Activated B cell treated with CpG ODN at 0.5 μM for 24 hours (primary cell): ENCODE data around the gene SARDH. TPM values are rescaled to one million over a fixed set of nuclear protein-coding genes. Genes with fewer than 3 reads are reported as not detected.

Experiments used
- ATAC-seq: fragments of 200-7000 bp; cut with Tn5 transposase; one replicate; pipeline ENCODE4 v1.10.0; 2021; ENCODE audit warnings: low read depth, mild to moderate bottlenecking, moderate library complexity
- CTCF ChIA-PET: fragments of 350-600 bp; sonication (Branson Sonifier 250); formaldehyde crosslinking; loops from one replicate; lab custom pipeline; 2021; ENCODE audit warnings: antibody characterized with exemption; lab: Charles Lee
- POLR2A ChIA-PET: fragments of 350-600 bp; sonication (Branson Sonifier 250); formaldehyde crosslinking; loops from one replicate; lab custom pipeline; 2021; ENCODE audit warnings: antibody characterized with exemption; lab: Charles Lee
- DNase-seq: peaks from one replicate; pipeline ENCODE4 v3.0.0; 2022
- H3K27ac Mint-ChIP-seq: one replicate; pipeline ENCODE4 v1.8.0; 2020; ENCODE audit warnings: mixed read lengths
- H3K27me3 Mint-ChIP-seq: one replicate; pipeline ENCODE4 v1.8.0; 2021; ENCODE audit warnings: mixed read lengths
- H3K36me3 Mint-ChIP-seq: one replicate; pipeline ENCODE4 v1.8.0; 2021; ENCODE audit warnings: low read depth, mixed read lengths
- H3K4me1 Mint-ChIP-seq: one replicate; pipeline ENCODE4 v1.8.0; 2021; ENCODE audit warnings: mixed read lengths
- H3K4me3 Mint-ChIP-seq: one replicate; pipeline ENCODE4 v1.8.0; 2020; ENCODE audit warnings: mild to moderate bottlenecking, mixed read lengths
- H3K9me3 Mint-ChIP-seq: one replicate; pipeline ENCODE4 v1.8.0; 2020; ENCODE audit warnings: mixed read lengths
- intact Hi-C: fragments of 100-400 bp; cut with micrococcal nuclease; formaldehyde crosslinking; loops from one replicate; pipeline ENCODE4 v1.15.1; 2024
- total RNA-seq: library from RNA; stranded (reverse); gene quantifications from 2 replicates; pipeline ENCODE4 v1.2.3, GENCODE V29; 2022
- TF ChIP-seq, protein P1 (sequence below): fragments of 200-600 bp; IDR thresholded peaks from one replicate; pipeline ENCODE4 v1.8.0; 2022; ENCODE audit warnings: antibody characterized with exemption, mild to moderate bottlenecking

The SARDH gene
- total RNA-seq, 1 donor from 2014 or later: not detected

DNA sequence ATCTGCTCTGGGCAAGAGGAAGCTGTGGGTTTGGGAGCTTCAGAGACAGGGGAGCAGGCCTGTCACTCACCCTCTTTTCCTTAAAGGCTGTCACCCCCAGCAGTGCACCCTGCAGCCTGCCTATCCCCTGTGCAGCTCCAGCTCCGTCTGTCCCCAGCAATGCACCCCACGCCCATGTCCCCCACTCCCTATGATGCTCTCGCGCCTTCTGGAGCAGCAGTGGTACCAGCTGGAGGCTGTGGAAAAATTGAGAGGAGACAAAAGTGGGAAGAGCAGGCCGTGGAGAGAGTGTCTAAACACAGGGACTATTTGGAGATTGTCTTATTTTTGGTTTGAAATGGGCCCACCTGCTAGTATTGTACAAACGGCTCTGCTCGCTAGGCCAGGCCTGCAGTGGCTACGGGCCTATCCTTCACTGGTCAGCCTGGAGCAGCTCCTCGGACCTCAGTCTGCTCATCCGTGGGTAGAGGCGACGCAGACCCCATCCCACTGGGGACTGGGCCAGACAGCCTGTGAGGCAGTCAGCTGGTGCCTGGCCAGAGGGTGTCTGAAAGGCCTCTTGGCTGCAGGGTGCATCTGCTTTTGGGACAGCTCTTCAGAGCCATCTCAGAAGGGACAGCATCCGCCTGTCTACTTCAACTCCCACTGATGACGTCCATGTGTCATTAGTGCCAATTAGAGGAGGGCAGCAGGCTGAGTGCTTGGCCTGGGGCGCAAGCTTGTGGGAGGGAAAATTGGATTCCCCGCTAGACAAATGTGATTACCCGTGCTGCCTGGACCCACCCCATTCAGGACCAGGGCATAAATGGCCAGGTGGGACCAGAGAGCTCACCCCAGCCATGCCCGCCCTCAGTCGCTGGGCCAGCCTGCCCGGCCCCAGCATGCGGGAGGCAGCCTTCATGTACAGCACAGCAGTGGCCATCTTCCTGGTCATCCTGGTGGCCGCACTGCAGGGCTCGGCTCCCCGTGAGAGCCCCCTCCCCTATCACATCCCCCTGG is 102.3 kb downstream of the SARDH start, which contains the start of gene DBH:
TSS of gene DBH (plus strand) at position 831 of the 999 bp plus-strand sequence. CDS start at position 840, 9 bp downstream.
- H3K4me1 Mint-ChIP-seq: no peaks in the 10 kb centered on the region
- CTCF ChIA-PET: no interaction called here
- DNase-seq: no peak
- H3K36me3 Mint-ChIP-seq: no peaks in the 10 kb centered on the region
- H3K9me3 Mint-ChIP-seq: no peaks in the 10 kb centered on the region
- TF ChIP-seq, protein P1, sequence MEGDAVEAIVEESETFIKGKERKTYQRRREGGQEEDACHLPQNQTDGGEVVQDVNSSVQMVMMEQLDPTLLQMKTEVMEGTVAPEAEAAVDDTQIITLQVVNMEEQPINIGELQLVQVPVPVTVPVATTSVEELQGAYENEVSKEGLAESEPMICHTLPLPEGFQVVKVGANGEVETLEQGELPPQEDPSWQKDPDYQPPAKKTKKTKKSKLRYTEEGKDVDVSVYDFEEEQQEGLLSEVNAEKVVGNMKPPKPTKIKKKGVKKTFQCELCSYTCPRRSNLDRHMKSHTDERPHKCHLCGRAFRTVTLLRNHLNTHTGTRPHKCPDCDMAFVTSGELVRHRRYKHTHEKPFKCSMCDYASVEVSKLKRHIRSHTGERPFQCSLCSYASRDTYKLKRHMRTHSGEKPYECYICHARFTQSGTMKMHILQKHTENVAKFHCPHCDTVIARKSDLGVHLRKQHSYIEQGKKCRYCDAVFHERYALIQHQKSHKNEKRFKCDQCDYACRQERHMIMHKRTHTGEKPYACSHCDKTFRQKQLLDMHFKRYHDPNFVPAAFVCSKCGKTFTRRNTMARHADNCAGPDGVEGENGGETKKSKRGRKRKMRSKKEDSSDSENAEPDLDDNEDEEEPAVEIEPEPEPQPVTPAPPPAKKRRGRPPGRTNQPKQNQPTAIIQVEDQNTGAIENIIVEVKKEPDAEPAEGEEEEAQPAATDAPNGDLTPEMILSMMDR: no peak
- H3K27me3 Mint-ChIP-seq: peaks cover 21% of the 10 kb centered on the region
- POLR2A ChIA-PET: no interaction called here
- intact Hi-C loops: no loop called here
- H3K27ac Mint-ChIP-seq: no peak within 1 kb of the TSS
- no peak within 1 kb of the TSS for H3K4me3 Mint-ChIP-seq
- ATAC-seq: no peak

DNA sequence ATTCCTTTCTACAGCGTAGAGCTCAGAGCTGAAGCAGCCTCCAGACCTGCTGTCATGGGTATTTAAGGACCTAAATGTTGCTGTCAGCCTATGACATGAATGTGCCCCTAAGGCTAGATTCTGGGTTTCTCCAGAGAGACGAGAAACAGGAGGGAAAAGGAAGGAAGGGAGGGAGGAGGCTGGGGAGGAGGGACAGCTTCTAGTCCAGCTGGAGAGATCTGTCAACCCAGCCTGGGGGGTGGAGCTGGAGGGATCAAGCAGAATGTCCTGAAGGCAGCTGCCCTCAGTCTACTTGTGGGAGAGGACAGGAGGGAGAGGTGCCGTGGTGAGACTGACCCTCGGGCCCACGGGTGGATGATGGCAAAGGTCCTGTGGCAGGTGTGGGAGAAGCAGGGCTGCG is 103.1 kb downstream of the SARDH start:
- Mint-ChIP-seq H3K36me3 (no peaks in the 10 kb centered on the region), H3K4me1 (no peaks in the 10 kb centered on the region), H3K27me3 (peaks cover 13% of the 10 kb centered on the region), H3K4me3 (no peak overlapping the region), H3K27ac (no peak overlapping the region), H3K9me3 (no peaks in the 10 kb centered on the region)
- DNase-seq: no peak
- ChIA-PET POLR2A (no interaction called here), CTCF (no interaction called here)
- ATAC-seq: no peak
- intact Hi-C loops: no loop called here
- TF ChIP-seq, protein P1: no peak

GRCh38 chr9:133634081-133634691 is 104.0 kb downstream of the SARDH start:
- peaks cover 11% of the 10 kb centered on the region for H3K27me3 Mint-ChIP-seq
- H3K4me3 Mint-ChIP-seq: no peak overlapping the region
- ATAC-seq: no peak
- ChIA-PET POLR2A (no interaction called here), CTCF (no interaction called here)
- H3K9me3 Mint-ChIP-seq: no peaks in the 10 kb centered on the region
- TF ChIP-seq, protein P1: no peak
- H3K4me1 Mint-ChIP-seq: no peaks in the 10 kb centered on the region
- no peak overlapping the region for H3K27ac Mint-ChIP-seq
- no peak for DNase-seq
- H3K36me3 Mint-ChIP-seq: no peaks in the 10 kb centered on the region
- intact Hi-C loops: no loop called here

DNA sequence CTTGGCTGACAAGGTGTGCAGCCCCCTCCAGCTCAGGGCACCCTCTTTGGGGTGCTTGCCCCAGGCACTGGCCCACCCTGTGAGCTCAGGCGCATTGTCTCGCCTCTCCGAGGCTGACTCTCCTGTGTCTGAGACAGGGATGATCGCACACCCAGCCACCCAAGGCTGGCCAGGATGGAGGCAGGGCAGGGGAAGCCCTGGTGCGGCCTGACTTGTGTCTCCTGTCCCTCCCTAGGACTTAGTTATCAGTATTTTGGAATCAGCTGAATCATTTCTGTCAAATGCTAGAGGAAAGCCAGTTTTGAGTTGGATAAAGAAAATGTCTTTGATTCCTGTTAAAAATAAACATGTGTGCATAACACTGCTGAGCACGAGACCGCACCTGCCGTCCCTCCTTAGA is 104.5 kb downstream of the SARDH start:
- ATAC-seq (no peak), DNase-seq (no peak)
- Mint-ChIP-seq H3K36me3 (no peaks in the 10 kb centered on the region), H3K9me3 (no peaks in the 10 kb centered on the region), H3K27me3 (peaks cover 11% of the 10 kb centered on the region), H3K4me3 (no peak overlapping the region), H3K4me1 (no peaks in the 10 kb centered on the region), H3K27ac (no peak overlapping the region)
- TF ChIP-seq, protein P1: no peak
- ChIA-PET POLR2A (no interaction called here), CTCF (no interaction called here)
- intact Hi-C loops: no loop called here
